MM.1S (cell line): ENCODE data around the gene NUP214.

ENCODE experiments used
- DNase-seq: peaks from one replicate; pipeline ENCODE4 v3.0.0-alpha.2; 2015
- H2AFZ ChIP-seq: fragments of 300-600 bp; sonication (generic); 2 replicates; pipeline ENCODE4 v1.6.0; 2016; ENCODE audit warnings: antibody characterized with exemption, low read length
- H3F3A ChIP-seq: fragments of 300-600 bp; sonication (generic); 2 replicates; pipeline ENCODE4 v1.6.1; 2016; ENCODE audit warnings: mild to moderate bottlenecking, antibody characterized with exemption, low read length, moderate library complexity, mixed read lengths; ENCODE audit not compliant: insufficient read depth
- H3K27ac ChIP-seq: fragments of 300-600 bp; sonication (generic); 2 replicates; pipeline ENCODE4 v1.5.1; 2016; ENCODE audit warnings: mild to moderate bottlenecking, low read length
- H3K27me3 ChIP-seq: fragments of 300-600 bp; sonication (generic); replicated peaks from 2 replicates; pipeline ENCODE4 v1.6.0; 2016; ENCODE audit warnings: low read length; ENCODE audit not compliant: insufficient read depth
- H3K36me3 ChIP-seq: fragments of 300-600 bp; sonication (generic); replicated peaks from 2 replicates; pipeline ENCODE4 v1.6.1; 2016; ENCODE audit warnings: mild to moderate bottlenecking, low read length, mixed read lengths; ENCODE audit not compliant: insufficient read depth
- H3K4me1 ChIP-seq: fragments of 300-600 bp; sonication (generic); 2 replicates; pipeline ENCODE4 v1.6.1; 2016; ENCODE audit warnings: low read length, mixed read lengths
- H3K4me2 ChIP-seq: fragments of 300-600 bp; sonication (generic); 2 replicates; pipeline ENCODE4 v1.6.0; 2016; ENCODE audit warnings: low read depth, low read length
- H3K4me3 ChIP-seq: fragments of 300-600 bp; sonication (generic); 2 replicates; pipeline ENCODE4 v1.5.1; 2016; ENCODE audit warnings: low read length, mixed read lengths
- H3K79me2 ChIP-seq: fragments of 300-600 bp; sonication (generic); 2 replicates; pipeline ENCODE4 v1.6.1; 2016; ENCODE audit warnings: mixed run types, low read length, mixed read lengths
- H3K9ac ChIP-seq: fragments of 300-600 bp; sonication (generic); 2 replicates; pipeline ENCODE4 v1.6.1; 2016; ENCODE audit warnings: low read length, mixed read lengths
- H3K9me2 ChIP-seq: fragments of 300-600 bp; sonication (generic); replicated peaks from 2 replicates; pipeline ENCODE4 v1.6.1; 2016; ENCODE audit warnings: mild to moderate bottlenecking, low read length, mixed read lengths; ENCODE audit not compliant: insufficient read depth
- H3K9me3 ChIP-seq: fragments of 300-600 bp; sonication (generic); replicated peaks from 2 replicates; pipeline ENCODE4 v1.6.1; 2016; ENCODE audit warnings: mild to moderate bottlenecking, low read length, mixed read lengths; ENCODE audit not compliant: insufficient read depth
- H4K20me1 ChIP-seq: fragments of 300-600 bp; sonication (generic); 2 replicates; pipeline ENCODE4 v1.6.1; 2016; ENCODE audit warnings: mild to moderate bottlenecking, low read length, moderate library complexity, mixed read lengths; ENCODE audit not compliant: insufficient read depth
- CTCF ChIP-seq: fragments of 300-600 bp; sonication (generic); IDR thresholded peaks from 2 replicates; pipeline ENCODE4 v1.5.1; 2016; ENCODE audit warnings: antibody characterized with exemption, low read length, mixed read lengths
- EZH2 ChIP-seq: fragments of 300-600 bp; sonication (generic); optimal IDR thresholded peaks from 2 replicates; pipeline ENCODE3; 2017; ENCODE audit warnings: low read depth, mild to moderate bottlenecking, antibody characterized with exemption, low read length, mixed read lengths
- EZH2phosphoT487 ChIP-seq: fragments of 300-600 bp; sonication (generic); IDR thresholded peaks from 2 replicates; pipeline ENCODE4 v1.6.1; 2018; ENCODE audit warnings: antibody characterized with exemption, low read length

The NUP214 gene

GRCh38 chr9:131179561-131180219 lies 54.3 kb downstream of the NUP214 start:
- no peaks in the 10 kb centered on the region for H3K27me3 ChIP-seq
- H3K9ac ChIP-seq = no peak overlapping the region
- H2AFZ ChIP-seq = no peak overlapping the region
- DNase-seq = no peak
- H3K36me3 ChIP-seq = 0 out of 2 replicates have a peak, but pooled peaks cover 7% of the 10 kb centered on the region
- no peak overlapping the region for H3K4me2 ChIP-seq
- H3K9me3 ChIP-seq = no peaks in the 10 kb centered on the region
- H3K79me2 ChIP-seq = 0 out of 2 replicates have a peak, but pooled peaks cover 3% of the 10 kb centered on the region
- no peaks in the 10 kb centered on the region for H3K9me2 ChIP-seq
- no peaks in the 10 kb centered on the region for H4K20me1 ChIP-seq
- no peak for TF ChIP-seq EZH2
- no peak for TF ChIP-seq CTCF
- no peak for TF ChIP-seq EZH2phosphoT487
- H3K4me3 ChIP-seq = no peak overlapping the region
- H3F3A ChIP-seq = no peaks in the 10 kb centered on the region
- H3K4me1 ChIP-seq = no peaks in the 10 kb centered on the region
- H3K27ac ChIP-seq = no peak overlapping the region

- no peaks in the 10 kb centered on the region for H3K9me2 ChIP-seq
- no peaks in the 10 kb centered on the region for H4K20me1 ChIP-seq
- no peak overlapping the region for H3K27ac ChIP-seq
- no peak overlapping the region for H3K4me2 ChIP-seq
- DNase-seq = no peak
- H3K4me1 ChIP-seq = no peaks in the 10 kb centered on the region
- no peaks in the 10 kb centered on the region for H3K9me3 ChIP-seq
- H3K9ac ChIP-seq = no peak overlapping the region
- H3K79me2 ChIP-seq = 0 out of 2 replicates have a peak, but pooled peaks cover 3% of the 10 kb centered on the region
- no peaks in the 10 kb centered on the region for H3K27me3 ChIP-seq
- TF ChIP-seq EZH2 (no peak), CTCF (no peak), EZH2phosphoT487 (no peak)
- H2AFZ ChIP-seq = no peak overlapping the region
- H3K36me3 ChIP-seq = 0 out of 2 replicates have a peak, but pooled peaks cover 5% of the 10 kb centered on the region
- H3F3A ChIP-seq = no peaks in the 10 kb centered on the region
- H3K4me3 ChIP-seq = no peak overlapping the region
Observed at GRCh38 chr9:131180454-131180853, 55.1 kb downstream of the NUP214 start.

- peak; percentile 30 for TF ChIP-seq CTCF
- TF ChIP-seq EZH2 = no peak
- no peaks in the 10 kb centered on the region for H3K4me1 ChIP-seq
- no peaks in the 10 kb centered on the region for H3K9me2 ChIP-seq
- H3K4me3 ChIP-seq = no peak overlapping the region
- no peak overlapping the region for H2AFZ ChIP-seq
- no peak overlapping the region for H3K4me2 ChIP-seq
- H3K79me2 ChIP-seq = 0 out of 2 replicates have a peak, but pooled peaks cover 3% of the 10 kb centered on the region
- no peak overlapping the region for H3K9ac ChIP-seq
- DNase-seq = no peak
- H3K27me3 ChIP-seq = no peaks in the 10 kb centered on the region
- 0 out of 2 replicates have a peak, but pooled peaks cover 3% of the 10 kb centered on the region for H3K36me3 ChIP-seq
- H3K9me3 ChIP-seq = no peaks in the 10 kb centered on the region
- no peaks in the 10 kb centered on the region for H4K20me1 ChIP-seq
- no peak overlapping the region for H3K27ac ChIP-seq
- no peaks in the 10 kb centered on the region for H3F3A ChIP-seq
Observed at GRCh38 chr9:131181091-131181681, 55.8 kb downstream of the NUP214 start.
